Stimulated activated CD8-positive, alpha-beta memory T cell treated with anti-CD3 and anti-CD28 coated beads, Interleukin-7, amount 100 ng/mL, for 48 hours (primary cell): ENCODE measurements around the gene CYP2A7.
"Not testable (repeated sequence)": the region's sequence is repeated elsewhere in the genome, so short reads cannot be mapped to it uniquely, and the experiment has no call there.

Source experiments
- DNase-seq, 2 donors: peaks; one replicate each; pipeline ENCODE4 v3.0.0-alpha.2; 2020; ENCODE audit warnings: low read depth in 1 of 2; ENCODE audit errors: extremely low read depth in 1 of 2

The CYP2A7 gene

GRCh38 chr19:40843653-40844052 lies 38.4 kb downstream of the CYP2A7 start:
- DNase-seq: peak; percentile 61 to 72

DNA sequence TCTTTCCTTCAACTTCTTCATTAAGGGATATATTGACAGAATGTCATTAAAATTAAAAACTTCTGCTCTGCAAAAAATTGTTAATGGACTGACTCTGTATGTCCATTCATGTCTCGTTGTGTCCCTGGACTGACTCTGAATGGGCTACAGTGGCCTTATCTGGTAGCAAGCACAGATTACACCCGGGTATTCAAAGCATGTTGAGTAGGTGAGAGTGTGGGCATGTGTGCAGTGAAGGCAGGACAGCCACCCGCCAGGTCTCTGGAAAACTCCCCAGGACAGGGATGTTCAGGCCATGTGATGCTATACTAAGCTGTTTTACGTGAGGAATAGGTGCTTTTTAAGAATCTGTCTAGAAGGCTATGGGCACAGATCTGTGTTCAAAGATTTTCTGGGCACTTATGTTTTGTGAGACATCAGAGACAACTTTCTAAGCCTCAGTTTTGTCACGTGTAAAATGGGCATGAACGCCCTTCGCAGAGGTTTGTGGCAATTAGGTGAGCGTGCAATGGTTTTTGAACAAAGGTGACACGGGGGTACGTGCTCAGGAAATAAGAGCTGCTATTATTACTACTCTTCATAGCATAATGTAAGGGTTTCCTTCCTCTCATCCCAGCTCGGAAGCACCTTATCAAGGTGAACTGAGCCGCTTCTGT lies 38.9 kb downstream of the CYP2A7 start:
- not testable (repeated sequence) for DNase-seq

GRCh38 chr19:40842012-40842411 lies 40.0 kb downstream of the CYP2A7 start:
- not testable (repeated sequence) for DNase-seq

- not testable (repeated sequence) for DNase-seq
Measured at GRCh38 chr19:40838477-40838876, 43.6 kb downstream of the CYP2A7 start.

GRCh38 chr19:40836754-40837429 lies 45.1 kb downstream of the CYP2A7 start:
- DNase-seq: no peak

DNA sequence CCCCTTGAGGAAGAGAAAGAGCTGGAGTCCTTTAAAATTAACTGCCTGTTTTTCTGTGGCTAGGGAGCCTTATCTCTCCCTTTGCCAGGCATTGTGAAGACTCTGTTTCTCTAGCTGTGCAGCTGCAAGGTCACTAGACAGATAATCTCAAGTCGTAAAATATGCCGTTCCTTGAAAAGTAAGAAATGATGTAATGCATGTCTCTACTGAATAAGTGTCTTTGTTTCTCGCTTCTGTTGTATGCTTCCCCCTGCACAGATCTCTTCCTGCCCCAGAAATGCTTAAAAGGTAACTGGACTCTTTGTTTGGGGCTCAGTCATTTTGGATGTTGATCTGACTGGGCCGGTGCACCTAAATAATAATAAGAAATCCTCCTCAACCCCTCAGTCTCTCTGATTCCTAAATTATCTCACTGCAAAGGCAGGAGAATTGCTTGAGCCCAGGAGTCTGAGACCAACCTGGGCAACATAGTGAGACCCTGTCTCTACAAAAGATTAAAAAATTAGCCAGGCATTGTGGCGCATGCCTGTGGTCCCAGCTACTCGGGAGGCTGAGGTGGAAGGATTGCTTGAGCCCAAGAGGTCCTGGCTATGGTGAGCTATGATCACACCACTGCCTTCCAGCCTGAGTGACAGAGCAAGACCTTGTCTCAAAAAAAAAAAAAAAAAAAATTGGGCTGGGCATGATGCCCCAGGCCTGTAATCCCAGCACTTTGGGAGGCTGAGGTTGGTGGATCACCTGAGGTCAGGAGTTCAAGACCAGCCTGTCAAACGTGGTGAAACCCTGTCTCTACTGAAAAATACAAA lies 48.1 kb downstream of the CYP2A7 start:
- not testable (repeated sequence) for DNase-seq

DNA sequence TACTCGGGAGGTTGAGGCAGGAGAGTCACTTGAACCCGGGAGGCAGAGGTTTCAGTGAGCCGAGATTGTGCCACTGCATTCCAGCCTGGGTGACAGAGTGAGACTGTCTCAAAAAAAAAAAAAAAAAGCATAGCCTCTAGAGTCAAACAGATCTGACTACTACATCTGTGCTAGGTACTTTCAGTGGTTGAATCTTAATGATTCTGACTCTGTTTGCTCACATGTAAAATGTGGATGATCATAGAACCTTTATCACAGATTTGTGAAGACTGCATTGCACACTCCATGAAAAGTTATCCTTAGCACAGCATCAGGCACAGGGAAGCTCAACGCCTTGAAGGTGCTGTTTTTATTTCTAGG lies 49.6 kb downstream of the CYP2A7 start:
- not testable (repeated sequence) for DNase-seq

DNA sequence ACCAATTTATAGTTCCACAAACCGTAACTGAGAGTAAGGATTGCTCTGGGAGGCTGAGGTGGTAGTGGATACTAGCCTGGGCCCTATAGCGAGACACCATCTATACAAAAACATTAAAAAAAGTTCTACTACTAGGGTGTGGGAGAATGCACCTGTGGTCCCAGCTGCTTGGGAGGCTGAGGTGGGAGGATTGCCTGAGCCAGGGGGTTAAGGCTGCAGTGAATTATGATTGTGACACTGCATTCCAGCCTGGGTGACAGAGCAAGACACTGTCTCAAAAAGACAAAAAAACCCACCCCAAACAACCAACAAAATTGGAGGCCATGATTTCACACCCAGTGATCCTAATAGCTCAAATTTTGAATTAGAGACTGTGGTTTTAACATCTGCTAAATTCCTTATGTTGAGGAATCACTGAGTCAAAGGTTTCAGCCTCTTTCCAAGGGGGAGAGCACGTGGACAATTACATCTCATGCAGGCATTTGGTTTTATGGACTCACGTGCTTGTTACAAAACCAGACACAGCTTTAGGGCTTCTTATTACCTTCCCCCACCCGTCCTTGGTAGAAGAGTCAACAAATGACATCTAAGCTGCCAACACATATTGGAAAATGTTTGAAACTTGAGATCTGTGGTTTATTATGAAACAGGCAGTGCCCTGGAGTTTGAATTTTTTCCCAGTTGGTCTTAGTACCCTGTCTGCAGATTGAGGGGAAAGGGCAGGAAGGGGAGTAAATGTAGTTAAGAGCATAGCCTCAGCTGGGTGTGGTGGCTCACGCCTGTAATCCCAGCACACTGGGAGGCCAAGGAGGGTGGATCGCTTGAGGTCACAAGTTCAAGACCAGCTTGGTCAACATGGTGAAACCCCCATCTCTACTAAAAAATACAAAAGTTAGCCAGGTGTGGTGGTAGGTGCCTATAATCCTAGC lies 50.3 kb downstream of the CYP2A7 start:
- DNase-seq: no peak

DNA sequence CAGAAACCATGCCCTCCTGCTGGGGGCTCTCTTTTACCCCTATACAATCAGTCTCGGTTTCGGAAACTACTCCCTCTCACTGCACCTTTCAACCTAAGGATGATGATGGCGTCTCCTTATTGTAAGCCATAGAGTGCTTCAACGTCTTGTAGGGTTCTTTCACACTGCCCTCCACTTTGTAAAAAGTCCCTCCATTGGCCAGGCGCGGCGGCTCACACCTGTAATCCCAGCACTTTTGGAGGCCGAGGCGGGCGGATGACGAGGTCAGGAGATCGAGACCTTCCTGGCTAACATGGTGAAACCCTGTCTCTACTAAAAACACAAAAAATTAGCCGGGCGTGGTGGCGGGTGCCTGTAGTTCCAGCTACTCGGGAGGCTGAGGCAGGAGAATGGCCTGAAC lies 51.3 kb downstream of the CYP2A7 start:
- not testable (repeated sequence) for DNase-seq

DNA sequence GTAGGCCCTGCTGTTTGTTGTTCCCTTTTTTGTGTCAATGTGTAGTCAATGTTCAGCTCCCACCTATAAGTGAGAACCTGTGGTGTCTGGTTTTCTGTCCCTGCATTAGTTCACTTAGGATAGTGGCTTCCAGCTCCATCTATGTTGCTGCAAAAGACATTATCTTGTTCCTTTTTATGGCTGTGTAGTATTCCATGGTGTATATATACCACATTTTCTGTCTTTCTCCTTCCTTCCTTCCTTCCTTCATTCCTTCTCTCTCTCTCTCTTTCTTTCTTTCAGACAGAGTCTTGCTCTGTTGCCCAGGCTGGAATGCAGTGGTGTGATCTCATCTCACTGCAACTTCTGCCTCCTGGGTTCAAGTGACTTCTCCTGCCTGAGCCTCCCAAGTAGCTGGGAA lies 52.8 kb downstream of the CYP2A7 start:
- no peak for DNase-seq

DNA sequence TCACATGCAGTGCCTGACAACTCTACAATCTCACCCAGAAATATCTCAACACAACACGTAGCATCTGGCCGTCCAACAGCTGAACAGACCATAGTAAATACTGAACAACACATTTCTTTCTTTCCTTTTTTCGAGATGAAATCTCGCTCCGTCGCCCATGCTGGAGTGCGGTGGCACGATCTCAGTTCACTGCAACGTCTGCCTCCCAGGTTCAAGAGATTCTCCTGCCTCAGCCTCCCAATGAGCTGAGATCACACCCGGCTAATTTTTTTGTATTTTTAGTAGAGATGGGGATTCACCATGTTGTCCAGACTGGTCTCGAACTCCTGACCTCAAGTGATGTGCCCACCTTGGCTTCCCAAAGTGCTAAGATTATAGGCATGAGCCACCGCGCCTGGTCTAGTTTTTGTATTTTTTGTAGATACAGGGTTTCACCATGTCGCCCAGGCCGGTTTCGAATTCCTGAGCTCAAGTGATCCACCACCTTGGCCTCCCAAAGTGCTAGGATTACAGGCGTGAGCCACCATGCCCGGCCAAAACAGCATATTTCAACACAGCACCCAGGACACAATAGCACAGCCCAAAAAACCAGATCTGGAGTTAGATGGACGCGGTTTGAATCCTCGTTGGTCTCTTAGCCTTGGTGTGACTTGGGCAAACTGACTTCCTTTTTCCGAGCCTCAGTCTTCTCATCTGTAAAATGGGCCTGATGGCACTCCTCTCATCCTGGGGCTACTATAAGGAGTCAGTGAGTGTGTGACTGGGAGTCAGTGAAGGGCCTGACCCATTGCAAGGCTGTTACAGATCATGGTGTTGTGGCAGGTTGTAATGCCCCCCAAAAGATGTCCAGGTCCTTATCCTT lies 54.4 kb downstream of the CYP2A7 start:
- DNase-seq: no peak

- DNase-seq: not testable (repeated sequence)
Measured at GRCh38 chr19:40826699-40827385, 55.2 kb downstream of the CYP2A7 start.

GRCh38 chr19:40826312-40826698 lies 55.7 kb downstream of the CYP2A7 start:
- DNase-seq: not testable (repeated sequence)

DNA sequence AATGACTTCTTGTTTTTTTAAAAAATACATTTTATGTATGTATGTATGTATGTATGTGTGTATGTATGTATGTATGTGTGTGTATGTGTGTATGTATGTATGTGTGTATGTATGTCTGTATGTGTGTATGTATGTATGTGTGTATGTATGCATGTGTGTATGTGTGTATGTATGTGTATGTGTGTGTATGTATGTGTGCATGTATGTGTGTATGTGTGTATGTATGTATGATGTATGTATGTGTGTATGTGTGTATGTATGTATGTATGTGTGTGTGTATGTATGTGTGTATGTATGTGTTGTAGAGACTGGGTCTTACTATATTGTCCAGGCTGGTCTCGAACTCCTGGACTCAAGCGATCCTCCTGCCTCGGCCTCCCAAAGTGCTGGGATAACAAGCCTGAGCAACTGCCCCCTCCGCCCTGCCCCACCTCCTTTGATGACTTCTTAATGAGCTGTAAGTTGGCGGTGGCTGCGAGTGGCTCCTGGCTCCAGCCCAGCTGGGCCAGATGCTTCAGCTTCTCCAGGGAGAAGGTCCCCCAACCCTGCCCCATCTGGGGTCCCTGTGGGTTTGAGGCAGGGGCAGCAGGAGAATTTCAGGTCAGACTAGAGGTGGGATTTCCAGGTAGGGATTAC lies 56.5 kb downstream of the CYP2A7 start:
- DNase-seq: not testable (repeated sequence)
